Breast epithelium (tissue), 3 donors: ENCODE data around the gene SAXO2.

ENCODE experiments used
- CTCF ChIP-seq, 3 donors: fragments of 450-650 bp; IDR thresholded peaks; one replicate each; pipeline ENCODE4 v1.5.1; 2016 to 2017; ENCODE audit warnings: antibody characterized with exemption in 3 of 3, mild to moderate bottlenecking in 3 of 3, moderate library complexity in 3 of 3
- POLR2A ChIP-seq: fragments of 450-650 bp; IDR thresholded peaks from one replicate; pipeline ENCODE4 v1.6.1; 2016; ENCODE audit warnings: antibody characterized with exemption, mild to moderate bottlenecking, moderate library complexity

GRCh38 chr15:82315519-82316246 is 53.1 kb downstream of the SAXO2 start:
- TF ChIP-seq POLR2A: no peak
- no peak for TF ChIP-seq CTCF (IDR thresholded peaks at IDR 0.05)
